ENCODE data around the gene COL26A1. TPM values are rescaled to one million over a fixed set of nuclear protein-coding genes. Genes with fewer than 3 reads are reported as not detected.
"Not testable (repeated sequence)": the region's sequence is repeated elsewhere in the genome, so short reads cannot be mapped to it uniquely, and the experiment has no call there.

COL26A1 gene
- total RNA-seq, 2 donors from 2014 or later, result not detected

DNA sequence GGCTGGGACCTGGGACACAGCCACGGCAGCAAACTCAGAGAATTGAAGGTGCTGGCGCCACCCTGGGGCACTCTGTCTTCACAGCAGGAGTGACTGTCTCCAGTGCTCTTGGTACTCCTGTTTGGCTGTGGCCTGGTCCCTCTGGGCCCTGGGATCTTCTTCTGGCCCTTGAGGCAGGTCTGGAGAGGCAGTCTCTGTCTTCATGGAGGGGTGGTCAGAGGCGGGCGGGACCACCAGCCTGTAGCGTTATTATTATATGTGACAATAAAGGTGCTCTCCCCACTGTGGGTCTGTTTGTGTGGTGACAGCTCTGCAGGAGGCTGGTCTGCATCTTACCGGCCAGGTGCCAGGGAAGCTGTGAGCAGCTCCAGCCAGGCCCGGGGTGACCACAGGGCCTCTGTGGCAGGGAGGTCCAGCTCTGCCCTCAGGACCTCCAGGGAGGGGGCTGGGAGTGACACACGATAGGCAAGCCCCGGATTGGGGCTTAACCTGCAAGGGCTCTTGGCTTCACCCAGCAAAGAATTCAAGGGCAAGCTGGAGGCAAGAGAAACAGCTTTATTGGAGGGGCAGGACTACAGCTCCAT is 196.2 kb downstream of the COL26A1 start:
- H3K4me1 Mint-ChIP-seq (ENCODE audit: low read depth in 2 of 2), result no peaks in the 10 kb centered on the region
- H3K27ac Mint-ChIP-seq, result no peak overlapping the region
- peaks cover 0 to 22% of the 10 kb centered on the region in 2 donors for H3K27me3 Mint-ChIP-seq
- no peak overlapping the region for H3K4me3 Mint-ChIP-seq
- no peaks in the 10 kb centered on the region for H3K9me3 Mint-ChIP-seq
- DNase-seq (ENCODE audit: low spot score), result no peak
- H3K36me3 Mint-ChIP-seq, result no peaks in the 10 kb centered on the region
- no peak for ATAC-seq

DNA sequence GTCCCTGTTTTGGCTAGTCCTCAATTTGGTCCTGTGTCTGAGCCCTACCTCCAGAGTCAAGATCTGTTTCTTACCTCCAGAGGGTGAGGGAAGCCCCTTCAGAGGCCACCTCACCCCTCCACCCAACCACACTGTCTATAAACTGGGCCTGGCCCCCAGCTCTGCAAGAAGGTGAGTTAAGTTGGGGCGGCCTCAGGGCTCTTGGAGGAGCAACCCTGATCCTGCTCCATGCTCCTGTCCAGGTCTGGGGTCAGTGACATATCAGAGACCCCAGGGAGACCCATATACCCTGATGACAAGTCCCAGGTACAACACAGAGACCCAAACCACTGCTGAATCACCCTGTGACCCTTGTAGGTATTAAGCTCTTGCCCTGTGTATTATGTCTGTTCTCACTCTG is 196.9 kb downstream of the COL26A1 start:
- H3K9me3 Mint-ChIP-seq, result no peaks in the 10 kb centered on the region

GRCh38 chr7:101560021-101560420 is 197.3 kb downstream of the COL26A1 start:
- H3K4me3 Mint-ChIP-seq; H3K4me1 Mint-ChIP-seq (ENCODE audit: low read depth in 2 of 2); H3K36me3 Mint-ChIP-seq; ATAC-seq; H3K27ac Mint-ChIP-seq; DNase-seq (ENCODE audit: low spot score); H3K9me3 Mint-ChIP-seq: not testable (repeated sequence)
- peaks cover 2 to 28% of the 10 kb centered on the region in 2 donors for H3K27me3 Mint-ChIP-seq

More for the DNA sequence above, 196.9 kb downstream of the COL26A1 start:
- no peak overlapping the region for H3K4me3 Mint-ChIP-seq
- no peaks in the 10 kb centered on the region for H3K36me3 Mint-ChIP-seq
- peaks cover 2 to 28% of the 10 kb centered on the region in 2 donors for H3K27me3 Mint-ChIP-seq
- no peak overlapping the region for H3K27ac Mint-ChIP-seq
- DNase-seq (ENCODE audit: low spot score) (no peak), ATAC-seq (no peak)
- no peaks in the 10 kb centered on the region for H3K4me1 Mint-ChIP-seq (ENCODE audit: low read depth in 2 of 2)

GRCh38 chr7:101560856-101561255 is 198.2 kb downstream of the COL26A1 start:
- Mint-ChIP-seq H3K4me3 (no peak overlapping the region), H3K9me3 (no peaks in the 10 kb centered on the region), H3K36me3 (no peaks in the 10 kb centered on the region), H3K27me3 (peaks cover 2 to 28% of the 10 kb centered on the region in 2 donors), H3K4me1 (ENCODE audit: low read depth in 2 of 2) (no peaks in the 10 kb centered on the region), H3K27ac (no peak overlapping the region)
- no peak for ATAC-seq
- DNase-seq (ENCODE audit: low spot score), result no peak

DNA sequence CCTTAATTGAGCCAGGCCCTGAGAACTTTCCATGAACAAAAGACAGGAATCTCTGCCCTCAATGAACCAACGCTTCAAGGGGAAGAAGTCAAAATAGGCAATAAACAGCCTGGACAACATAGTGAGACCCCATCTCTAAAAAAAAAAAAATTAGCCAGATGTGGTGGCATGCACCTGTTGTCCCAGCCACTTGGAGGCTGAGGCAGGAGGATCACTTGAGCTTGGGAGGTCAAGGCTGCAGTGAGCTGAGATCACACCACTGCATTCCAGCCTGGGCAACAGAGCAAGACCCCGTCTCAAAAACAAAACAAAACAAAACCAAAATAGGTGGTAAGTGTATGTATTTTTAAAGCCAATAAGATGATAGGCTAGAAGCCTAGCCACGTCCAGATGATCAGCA is 198.6 kb downstream of the COL26A1 start:
- not testable (repeated sequence) for ATAC-seq; H3K4me3 Mint-ChIP-seq; DNase-seq (ENCODE audit: low spot score); H3K9me3 Mint-ChIP-seq; H3K27ac Mint-ChIP-seq; H3K4me1 Mint-ChIP-seq (ENCODE audit: low read depth in 2 of 2); H3K36me3 Mint-ChIP-seq
- peaks cover 2 to 24% of the 10 kb centered on the region in 2 donors for H3K27me3 Mint-ChIP-seq

DNA sequence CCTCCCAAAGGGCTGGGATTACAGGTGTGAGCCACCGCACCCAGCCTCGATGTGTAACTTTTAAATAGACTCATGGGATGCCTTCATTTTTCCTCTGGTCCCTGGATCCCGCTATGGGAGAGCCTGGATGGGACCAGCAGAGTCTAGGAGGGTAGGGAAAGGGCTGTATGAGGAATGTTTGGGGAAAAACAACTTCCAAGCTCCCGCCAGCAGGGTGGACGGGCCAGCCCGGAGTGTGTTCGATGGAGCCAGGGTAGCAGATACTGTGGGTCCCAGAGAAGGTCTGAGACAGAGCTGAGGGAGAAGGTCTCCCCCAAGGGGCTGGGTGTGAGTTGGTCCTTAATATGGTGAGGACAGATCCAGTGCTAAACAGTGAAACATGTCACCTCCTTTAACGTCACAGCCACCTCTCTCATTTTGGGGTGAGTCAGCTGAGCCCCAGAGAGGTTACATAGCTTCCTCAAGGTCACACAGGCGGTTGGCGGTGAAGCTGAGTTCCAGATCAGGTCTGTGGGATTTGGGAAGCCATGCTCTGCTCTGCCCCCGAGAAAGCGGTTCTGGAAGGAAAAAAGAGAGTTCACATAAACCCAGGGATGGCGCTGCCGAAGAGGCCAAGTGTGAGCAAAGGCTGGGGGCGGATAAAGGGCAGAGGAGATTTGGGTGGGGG is 200.0 kb downstream of the COL26A1 start:
- Mint-ChIP-seq H3K4me3 (no peak overlapping the region), H3K27ac (no peak overlapping the region), H3K9me3 (no peaks in the 10 kb centered on the region), H3K27me3 (peaks cover 2 to 17% of the 10 kb centered on the region in 2 donors), H3K36me3 (no peaks in the 10 kb centered on the region), H3K4me1 (ENCODE audit: low read depth in 2 of 2) (no peaks in the 10 kb centered on the region)
- no peak for ATAC-seq
- DNase-seq (ENCODE audit: low spot score), result no peak

GRCh38 chr7:101563198-101563901 is 200.7 kb downstream of the COL26A1 start:
- DNase-seq (ENCODE audit: low spot score) (no peak), ATAC-seq (no peak)
- Mint-ChIP-seq H3K4me3 (no peak overlapping the region), H3K27ac (no peak overlapping the region), H3K4me1 (ENCODE audit: low read depth in 2 of 2) (no peaks in the 10 kb centered on the region), H3K9me3 (no peaks in the 10 kb centered on the region), H3K27me3 (peaks cover 4 to 21% of the 10 kb centered on the region in 2 donors), H3K36me3 (no peaks in the 10 kb centered on the region)

DNA sequence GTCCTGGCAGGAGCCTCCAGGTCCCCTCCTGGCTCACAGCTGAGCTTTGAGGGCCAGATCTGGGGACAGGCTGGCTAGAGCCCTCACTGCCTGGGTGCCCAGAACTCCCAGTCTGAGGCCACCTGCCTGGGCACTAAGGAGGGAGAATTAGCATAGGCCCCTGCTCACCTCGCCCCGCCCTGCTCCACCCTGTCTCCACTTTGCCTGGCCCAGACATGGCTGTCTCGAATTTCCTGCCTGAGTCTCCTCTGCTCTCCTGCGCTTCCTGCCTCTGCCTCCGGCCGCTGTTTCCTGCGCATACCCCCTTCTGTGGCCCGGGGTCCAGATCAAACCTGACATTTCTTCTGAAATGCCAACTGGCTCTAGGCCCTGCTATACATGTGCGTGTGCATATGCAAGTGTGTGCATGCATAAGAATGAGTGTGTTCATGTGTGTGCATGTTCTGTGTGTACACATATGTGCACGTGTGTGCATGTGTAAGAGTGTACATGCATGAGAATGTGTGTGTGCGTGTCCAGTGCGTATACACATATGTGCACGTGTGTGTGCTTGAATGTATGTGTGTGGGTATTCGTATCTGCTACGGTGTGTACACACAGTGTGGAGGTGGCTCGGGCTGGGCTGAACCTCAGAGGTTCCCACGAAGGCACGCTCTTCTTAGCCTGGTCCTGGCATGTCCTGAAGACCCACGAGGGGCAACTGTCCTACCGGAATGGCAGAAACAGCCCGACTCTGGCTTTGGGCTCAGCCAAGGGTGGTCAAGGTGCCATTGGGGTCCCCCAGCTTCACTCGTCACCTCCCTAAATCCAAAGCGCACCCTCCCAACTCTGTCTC is 201.5 kb downstream of the COL26A1 start:
- no peak overlapping the region for H3K27ac Mint-ChIP-seq
- H3K9me3 Mint-ChIP-seq, result no peaks in the 10 kb centered on the region
- no peaks in the 10 kb centered on the region for H3K36me3 Mint-ChIP-seq
- ATAC-seq (peak in 1 of 2 donors; percentile 30), DNase-seq (ENCODE audit: low spot score) (no peak)
- H3K4me3 Mint-ChIP-seq, result no peak overlapping the region
- H3K27me3 Mint-ChIP-seq, result peaks cover 5 to 29% of the 10 kb centered on the region in 2 donors
- H3K4me1 Mint-ChIP-seq (ENCODE audit: low read depth in 2 of 2), result no peaks in the 10 kb centered on the region

DNA sequence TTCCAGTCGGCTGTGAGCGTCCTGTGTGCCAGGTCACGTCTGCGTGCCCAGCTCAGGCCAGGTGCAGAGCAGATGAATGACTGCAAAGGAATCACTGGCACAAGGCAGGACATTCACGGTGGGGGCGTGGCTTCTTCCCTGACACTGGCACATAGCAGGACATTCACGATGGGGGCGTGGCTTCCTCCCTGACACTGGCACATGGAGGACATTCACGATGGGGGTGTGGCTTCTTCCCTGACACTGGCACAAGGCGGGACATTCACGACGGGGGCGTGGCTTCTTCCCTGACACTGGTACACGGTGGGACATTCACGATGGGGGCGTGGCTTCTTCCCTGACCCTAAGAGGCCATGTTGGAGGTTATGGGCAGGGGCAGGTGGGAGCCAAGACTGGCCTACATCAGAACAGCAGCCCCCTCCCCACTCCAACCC is 202.1 kb downstream of the COL26A1 start:
- no peak overlapping the region for H3K27ac Mint-ChIP-seq
- ATAC-seq, result no peak
- no peaks in the 10 kb centered on the region for H3K36me3 Mint-ChIP-seq
- no peaks in the 10 kb centered on the region for H3K9me3 Mint-ChIP-seq
- DNase-seq (ENCODE audit: low spot score), result no peak
- H3K4me1 Mint-ChIP-seq (ENCODE audit: low read depth in 2 of 2), result no peaks in the 10 kb centered on the region
- no peak overlapping the region for H3K4me3 Mint-ChIP-seq
- peaks cover 5 to 30% of the 10 kb centered on the region in 2 donors for H3K27me3 Mint-ChIP-seq

DNA sequence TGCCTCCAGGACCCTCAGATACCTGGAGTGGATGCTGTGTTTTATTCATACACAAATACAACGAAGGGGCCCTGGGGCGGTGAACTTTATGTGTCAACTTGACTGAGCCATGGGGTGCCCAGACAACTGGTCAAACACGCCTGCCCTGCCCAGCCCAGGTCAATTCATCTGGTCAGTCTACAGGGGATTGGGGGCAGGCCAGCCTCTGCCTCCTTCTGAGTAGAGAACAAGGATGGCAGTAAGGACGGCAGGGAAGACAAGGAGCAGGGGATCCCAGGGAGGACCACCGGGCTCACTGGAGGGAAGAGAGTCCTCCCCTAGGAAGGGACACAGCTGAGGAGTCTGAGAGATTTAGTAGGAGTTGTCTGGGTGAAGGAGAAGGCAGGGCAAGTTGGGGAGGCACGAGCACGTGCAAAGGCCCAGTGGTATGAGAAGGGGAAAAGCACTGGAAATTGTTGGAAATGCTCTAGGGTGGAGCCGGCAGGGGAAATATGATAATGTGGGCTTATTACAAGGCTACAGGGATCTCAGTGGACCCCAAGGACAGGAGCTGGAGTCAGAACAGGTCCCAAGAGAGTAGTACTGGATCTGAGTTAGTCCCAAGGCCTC is 203.0 kb downstream of the COL26A1 start:
- Mint-ChIP-seq H3K27me3 (peaks cover 5 to 21% of the 10 kb centered on the region in 2 donors), H3K27ac (no peak overlapping the region), H3K9me3 (no peaks in the 10 kb centered on the region), H3K4me1 (ENCODE audit: low read depth in 2 of 2) (no peaks in the 10 kb centered on the region), H3K4me3 (no peak overlapping the region), H3K36me3 (no peaks in the 10 kb centered on the region)
- DNase-seq (ENCODE audit: low spot score) (no peak), ATAC-seq (no peak)

- no peak for ATAC-seq
- H3K27me3 Mint-ChIP-seq, result peaks cover 5 to 19% of the 10 kb centered on the region in 2 donors
- no peak for DNase-seq (ENCODE audit: low spot score)
- H3K27ac Mint-ChIP-seq, result no peak overlapping the region
- H3K36me3 Mint-ChIP-seq, result no peaks in the 10 kb centered on the region
- H3K4me1 Mint-ChIP-seq (ENCODE audit: low read depth in 2 of 2), result no peaks in the 10 kb centered on the region
- no peaks in the 10 kb centered on the region for H3K9me3 Mint-ChIP-seq
- H3K4me3 Mint-ChIP-seq, result no peak overlapping the region
Measured at GRCh38 chr7:101567230-101567629, 204.6 kb downstream of the COL26A1 start.

GRCh38 chr7:101572156-101572555 is 209.5 kb downstream of the COL26A1 start:
- no peak overlapping the region for H3K27ac Mint-ChIP-seq
- H3K4me3 Mint-ChIP-seq, result no peak overlapping the region
- DNase-seq (ENCODE audit: low spot score) (no peak), ATAC-seq (no peak)
- no peaks in the 10 kb centered on the region for H3K4me1 Mint-ChIP-seq (ENCODE audit: low read depth in 2 of 2)
- peaks cover 17 to 26% of the 10 kb centered on the region in 2 donors for H3K27me3 Mint-ChIP-seq
- no peaks in the 10 kb centered on the region for H3K36me3 Mint-ChIP-seq
- no peaks in the 10 kb centered on the region for H3K9me3 Mint-ChIP-seq

GRCh38 chr7:101575168-101575567 is 212.5 kb downstream of the COL26A1 start:
- Mint-ChIP-seq H3K36me3 (no peaks in the 10 kb centered on the region), H3K27ac (no peak overlapping the region), H3K4me3 (no peak overlapping the region), H3K27me3 (peaks cover 13 to 17% of the 10 kb centered on the region in 2 donors), H3K9me3 (no peaks in the 10 kb centered on the region), H3K4me1 (ENCODE audit: low read depth in 2 of 2) (no peaks in the 10 kb centered on the region)
- ATAC-seq, result no peak
- DNase-seq (ENCODE audit: low spot score), result no peak

Measured in natural killer cell treated with Interleukin-12 subunit alpha and Interleukin-12 subunit beta and Interleukin-15 and Interleukin-18, amount 100 ng/mL, for 72 hours (primary cell).